Duodenal mucosa (tissue), 2 donors: ENCODE measurements around the gene PLEKHJ1.
"Not testable (repeated sequence)": the region's sequence is repeated elsewhere in the genome, so short reads cannot be mapped to it uniquely, and the experiment has no call there.

Experiments used
- H3K27ac ChIP-seq: one replicate; pipeline ENCODE4 v1.7.0; 2013; ENCODE audit warnings: low read depth, low read length
- H3K27me3 ChIP-seq, 2 donors: one replicate each; pipeline ENCODE4 v1.7.0; 2013; ENCODE audit warnings: low read length in 2 of 2, control low read depth in 1 of 2; ENCODE audit not compliant: insufficient read depth in 2 of 2, control insufficient read depth in 1 of 2
- H3K36me3 ChIP-seq, 2 donors: one replicate each; pipeline ENCODE4 v1.7.0; 2013; ENCODE audit warnings: low read length in 2 of 2, control low read depth in 1 of 2; ENCODE audit not compliant: insufficient read depth in 2 of 2, control insufficient read depth in 1 of 2
- H3K4me1 ChIP-seq, 2 donors: one replicate each; pipeline ENCODE4 v1.7.0; 2013; ENCODE audit warnings: low read length in 2 of 2, control low read depth in 1 of 2; ENCODE audit not compliant: insufficient read depth in 2 of 2, control insufficient read depth in 1 of 2
- H3K4me3 ChIP-seq, 2 donors: one replicate each; pipeline ENCODE4 v1.7.0; 2013; ENCODE audit warnings: low read length in 2 of 2, low read depth in 1 of 2
- H3K9ac ChIP-seq, 2 donors: one replicate each; pipeline ENCODE4 v1.7.0; 2013; ENCODE audit warnings: low read length in 2 of 2, low read depth in 1 of 2
- H3K9me3 ChIP-seq, 2 donors: one replicate each; pipeline ENCODE4 v1.7.0; 2013; ENCODE audit warnings: low read length in 2 of 2, control low read depth in 1 of 2; ENCODE audit not compliant: control insufficient read depth in 1 of 2

The PLEKHJ1 gene

DNA sequence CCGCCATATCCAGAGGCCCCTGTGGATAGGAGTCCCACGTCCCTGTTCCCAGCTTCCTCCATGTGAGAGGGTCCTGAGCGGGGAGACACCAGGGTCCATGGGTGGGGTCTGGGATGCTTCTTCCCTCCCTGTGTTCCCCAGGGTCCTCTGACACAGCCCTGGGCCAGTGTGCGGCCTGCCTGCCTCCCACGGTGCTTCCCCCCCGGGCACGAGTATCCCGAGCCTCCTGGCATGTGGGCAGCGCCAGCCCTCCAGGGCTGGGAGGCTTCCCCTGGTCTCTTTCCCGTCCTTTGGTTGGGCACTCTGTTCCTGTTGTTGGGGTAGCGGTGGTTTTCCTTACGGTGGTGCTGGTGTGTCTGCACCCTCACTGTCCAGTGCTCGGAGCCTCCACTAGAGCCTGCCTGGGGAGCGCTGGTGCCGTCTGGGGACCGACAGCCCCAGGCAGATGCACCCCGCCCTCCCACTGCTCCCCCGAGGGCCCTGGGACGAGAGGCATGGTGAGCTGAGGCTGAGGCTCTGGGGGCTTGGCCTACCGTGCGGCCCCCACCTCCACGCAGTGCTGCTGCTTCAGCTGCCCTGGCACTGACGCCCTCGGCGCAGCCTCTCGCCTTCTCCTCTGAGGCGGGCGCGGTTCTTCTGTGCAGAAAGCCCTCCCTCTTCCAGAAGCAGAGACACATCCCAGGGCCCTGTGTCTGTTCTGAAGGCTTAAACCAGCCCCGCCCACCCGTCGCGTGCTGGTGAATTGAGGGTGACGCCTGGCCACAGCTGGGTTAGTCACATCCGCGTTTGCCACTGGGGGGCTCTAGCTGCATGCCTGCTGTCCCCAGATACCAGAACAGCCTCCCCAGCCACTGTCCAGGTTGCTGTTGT lies 27.9 kb downstream of the PLEKHJ1 start:
- Histone ChIP-seq H3K4me1 (peaks cover 8 to 14% of the 10 kb centered on the region in 2 donors), H3K36me3 (peaks cover 24 to 73% of the 10 kb centered on the region in 2 donors), H3K9ac (no peak overlapping the region)

DNA sequence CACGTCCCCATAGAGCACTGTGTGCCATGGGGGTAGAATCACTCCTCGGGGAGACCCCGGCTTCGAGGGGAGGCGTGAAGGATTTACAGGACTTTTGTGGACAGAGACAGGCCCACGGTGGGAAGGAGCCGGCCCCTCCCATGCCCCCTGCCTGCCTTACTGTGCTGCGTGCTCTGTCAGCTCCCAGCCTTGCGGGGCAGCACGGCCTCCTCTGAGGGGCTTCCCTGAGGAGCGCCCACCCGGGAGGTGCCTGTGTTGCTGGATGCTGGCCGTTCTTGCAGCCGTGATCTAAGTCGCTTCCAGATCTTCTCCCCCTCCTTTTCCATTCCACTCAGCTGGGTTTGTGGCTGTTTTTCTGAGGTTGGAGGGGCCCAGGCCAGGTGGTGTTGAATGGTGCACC lies 29.1 kb downstream of the PLEKHJ1 start:
- H3K36me3 ChIP-seq: peaks cover 30 to 81% of the 10 kb centered on the region in 2 donors

More for the DNA sequence above, 27.9 kb downstream of the PLEKHJ1 start:
- H3K27ac ChIP-seq: no peak overlapping the region
- no peaks in the 10 kb centered on the region for H3K9me3 ChIP-seq
- H3K4me3 ChIP-seq: no peak overlapping the region
- H3K27me3 ChIP-seq: no peaks in the 10 kb centered on the region

DNA sequence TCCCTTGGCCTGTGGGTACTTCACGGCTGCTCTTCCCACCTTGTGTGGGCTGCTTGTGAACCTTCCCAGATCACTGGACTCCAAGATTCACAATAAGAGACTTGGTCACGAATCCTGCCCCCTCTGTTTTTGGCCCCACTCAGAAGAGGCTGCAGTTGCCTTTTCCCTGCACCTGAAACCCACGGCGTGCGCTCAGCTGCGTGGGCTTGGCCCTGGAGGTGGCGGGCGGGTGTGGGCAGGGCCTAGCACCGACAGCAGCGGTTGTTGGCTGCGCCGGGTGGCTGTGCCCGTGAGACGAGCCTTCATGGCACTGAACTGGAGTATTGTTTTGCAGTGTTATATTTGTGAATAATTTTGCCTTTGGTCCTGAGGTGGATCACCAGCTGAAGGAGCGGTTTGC lies 33.8 kb downstream of the PLEKHJ1 start:
- H3K27ac ChIP-seq: no peak overlapping the region
- H3K9ac ChIP-seq: no peak overlapping the region
- peaks cover 11 to 66% of the 10 kb centered on the region in 2 donors for H3K36me3 ChIP-seq
- H3K4me1 ChIP-seq: no peaks in the 10 kb centered on the region
- no peaks in the 10 kb centered on the region for H3K27me3 ChIP-seq
- H3K9me3 ChIP-seq: no peaks in the 10 kb centered on the region
- H3K4me3 ChIP-seq: no peak overlapping the region

More for the DNA sequence above, 29.1 kb downstream of the PLEKHJ1 start:
- Histone ChIP-seq H3K27me3 (no peaks in the 10 kb centered on the region), H3K4me3 (no peak overlapping the region), H3K9me3 (no peaks in the 10 kb centered on the region), H3K9ac (no peak overlapping the region), H3K27ac (no peak overlapping the region), H3K4me1 (peaks cover 5 to 9% of the 10 kb centered on the region in 2 donors)

DNA sequence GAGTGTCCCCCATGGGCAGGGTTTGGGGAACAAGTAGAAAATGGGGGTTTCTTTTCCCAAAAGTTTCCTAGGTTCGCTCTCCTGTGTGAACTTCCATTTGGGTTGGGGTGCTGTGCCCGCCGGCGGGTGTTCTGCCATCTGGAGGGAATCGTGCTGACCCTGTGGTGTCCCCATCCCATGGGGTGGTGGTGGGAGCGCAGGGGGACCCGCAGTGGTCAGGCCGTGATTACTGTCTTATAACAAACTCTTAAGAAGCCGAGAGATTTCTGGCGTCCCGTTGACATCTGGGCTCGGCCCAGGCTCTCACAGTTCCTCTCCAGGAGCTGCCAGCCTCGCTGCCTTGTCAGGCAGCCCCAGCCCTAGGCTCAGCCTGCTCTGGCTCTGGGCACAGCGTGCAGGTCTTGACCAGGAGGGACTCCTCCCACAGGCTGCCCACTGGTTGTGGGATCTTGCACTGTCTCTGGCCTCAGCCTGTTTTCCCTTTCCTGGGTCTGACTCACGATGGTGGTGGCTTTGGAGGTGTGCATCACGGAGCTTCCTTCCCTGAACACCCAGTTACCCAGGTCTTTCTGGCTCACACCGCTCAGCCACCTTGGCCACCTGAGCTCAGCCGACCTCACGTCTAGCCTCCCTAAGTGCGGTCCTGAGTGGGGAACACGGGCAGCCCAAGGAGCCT lies 34.5 kb downstream of the PLEKHJ1 start:
- Histone ChIP-seq H3K27ac (no peak overlapping the region), H3K4me1 (no peaks in the 10 kb centered on the region), H3K4me3 (no peak overlapping the region), H3K9me3 (no peaks in the 10 kb centered on the region), H3K9ac (no peak overlapping the region), H3K36me3 (peaks cover 11 to 66% of the 10 kb centered on the region in 2 donors), H3K27me3 (no peaks in the 10 kb centered on the region)

DNA sequence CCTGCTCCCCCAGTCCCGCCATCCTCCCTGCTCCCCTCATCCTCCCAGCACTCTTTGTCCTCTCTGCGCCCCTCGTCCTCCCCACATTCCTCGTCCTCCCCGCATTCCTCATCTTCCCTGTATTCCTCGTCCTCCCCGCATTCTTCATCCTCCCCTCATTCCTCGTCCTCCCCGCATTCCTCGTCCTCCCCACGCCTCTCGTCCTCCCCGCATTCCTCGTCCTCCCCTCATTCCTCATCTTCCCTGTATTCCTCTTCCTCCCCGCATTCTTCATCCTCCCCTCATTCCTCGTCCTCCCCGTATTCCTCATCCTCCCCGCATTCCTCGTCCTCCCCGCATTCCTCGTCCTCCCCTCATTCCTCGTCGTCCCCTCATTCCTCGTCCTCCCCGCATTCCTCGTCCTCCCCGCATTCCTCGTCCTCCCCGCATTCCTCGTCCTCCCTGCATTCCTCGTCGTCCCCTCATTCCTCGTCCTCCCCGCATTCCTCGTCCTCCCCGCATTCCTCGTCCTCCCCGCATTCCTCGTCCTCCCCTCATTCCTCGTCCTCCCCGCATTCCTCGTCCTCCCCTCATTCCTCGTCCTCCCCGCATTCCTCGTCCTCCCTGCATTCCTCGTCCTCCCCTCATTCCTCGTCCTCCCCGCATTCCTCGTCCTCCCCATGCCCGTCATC lies 35.4 kb downstream of the PLEKHJ1 start:
- not testable (repeated sequence) for H3K27me3 ChIP-seq, H3K27ac ChIP-seq, H3K4me1 ChIP-seq, H3K9me3 ChIP-seq, H3K4me3 ChIP-seq, H3K9ac ChIP-seq
- H3K36me3 ChIP-seq: peaks cover 15 to 69% of the 10 kb centered on the region in 2 donors

DNA sequence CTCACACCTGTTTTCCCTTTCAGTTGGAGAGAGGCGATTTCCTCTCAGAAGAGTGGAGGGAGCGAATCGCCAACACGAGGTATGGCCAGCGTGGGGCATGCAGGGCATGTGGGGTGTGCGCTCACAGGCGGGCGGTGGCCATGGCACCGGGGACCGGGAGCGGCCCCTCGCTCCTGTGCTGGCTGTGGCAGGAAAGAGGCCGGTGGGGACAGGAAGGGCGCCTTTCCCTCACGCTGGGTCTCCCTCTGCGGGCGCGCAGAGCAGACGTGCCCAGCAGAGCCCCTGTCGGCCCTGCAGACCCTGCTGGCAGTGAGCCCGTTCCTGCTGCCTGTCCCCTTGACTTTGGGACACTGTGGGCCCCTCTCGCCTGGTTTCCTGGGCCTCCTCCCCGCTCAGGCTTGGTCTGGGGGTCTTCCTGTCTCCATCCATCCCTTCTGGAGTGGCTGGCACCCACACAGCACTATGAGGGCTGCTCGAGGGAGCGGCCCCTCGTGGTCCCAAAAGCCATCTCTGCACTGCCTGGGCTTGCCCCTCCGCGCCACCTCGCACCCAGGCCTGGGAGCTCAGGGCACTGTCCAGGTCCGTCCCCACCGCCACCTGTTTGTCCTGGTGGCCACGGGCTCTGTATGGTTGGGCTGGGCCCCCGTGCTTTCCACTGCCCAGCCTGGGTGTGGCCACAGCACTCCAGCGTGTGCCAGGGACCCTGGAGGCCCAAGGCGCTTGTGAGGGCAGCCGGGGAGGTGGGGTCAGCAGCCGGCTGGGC lies 36.1 kb downstream of the PLEKHJ1 start:
- peaks cover 22 to 72% of the 10 kb centered on the region in 2 donors for H3K36me3 ChIP-seq
- H3K4me3 ChIP-seq: no peak overlapping the region
- no peaks in the 10 kb centered on the region for H3K27me3 ChIP-seq
- H3K9me3 ChIP-seq: no peaks in the 10 kb centered on the region
- no peak overlapping the region for H3K9ac ChIP-seq
- no peak overlapping the region for H3K27ac ChIP-seq
- no peaks in the 10 kb centered on the region for H3K4me1 ChIP-seq

DNA sequence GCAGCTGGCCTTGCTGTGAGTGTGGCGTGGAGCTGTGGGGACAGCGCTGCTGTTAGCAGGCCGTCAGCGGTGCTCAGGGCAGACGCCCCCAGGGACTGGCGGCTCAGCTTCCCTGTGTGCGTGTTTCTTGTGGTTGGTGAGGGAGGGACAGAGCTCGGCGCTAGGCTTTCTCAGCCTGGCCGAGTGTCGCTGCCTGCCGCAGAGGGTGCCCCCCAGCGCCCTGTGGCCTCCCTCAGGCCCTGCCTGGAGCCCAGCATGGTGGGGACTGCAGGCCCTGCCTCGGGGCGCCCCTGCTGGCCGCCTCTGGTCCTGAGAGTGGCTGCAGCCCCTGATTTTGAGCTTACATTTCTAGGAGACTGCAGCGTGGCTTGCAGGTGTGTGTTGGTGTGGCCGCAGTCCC lies 36.9 kb downstream of the PLEKHJ1 start:
- Histone ChIP-seq H3K4me1 (no peaks in the 10 kb centered on the region), H3K4me3 (no peak overlapping the region), H3K27me3 (no peaks in the 10 kb centered on the region), H3K9ac (no peak overlapping the region), H3K9me3 (no peaks in the 10 kb centered on the region), H3K36me3 (peaks cover 24 to 76% of the 10 kb centered on the region in 2 donors), H3K27ac (no peak overlapping the region)

DNA sequence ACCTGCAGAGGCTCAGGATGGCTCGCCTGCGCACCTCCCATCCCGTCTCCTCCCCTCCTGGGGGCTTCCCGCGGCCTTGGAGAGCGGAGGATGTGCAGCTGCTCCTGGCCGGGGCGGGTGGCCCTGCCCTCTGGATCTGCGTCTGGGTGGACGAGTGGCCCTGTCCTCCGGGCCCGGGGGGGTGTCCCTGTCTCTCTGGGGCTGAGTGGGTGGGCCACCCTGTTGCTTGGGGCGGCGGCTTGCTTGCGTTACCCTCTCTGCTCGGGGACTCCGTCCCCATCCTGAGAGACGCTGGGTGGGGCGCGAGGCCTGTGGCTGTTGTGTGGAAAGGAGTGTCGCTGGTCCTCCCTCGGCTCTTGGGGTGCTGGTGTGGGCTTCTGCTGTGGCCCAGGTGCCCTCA lies 37.8 kb downstream of the PLEKHJ1 start:
- no peak overlapping the region for H3K27ac ChIP-seq
- H3K36me3 ChIP-seq: peaks cover 24 to 76% of the 10 kb centered on the region in 2 donors
- H3K4me1 ChIP-seq: no peaks in the 10 kb centered on the region
- no peak overlapping the region for H3K9ac ChIP-seq
- H3K4me3 ChIP-seq: no peak overlapping the region
- no peaks in the 10 kb centered on the region for H3K9me3 ChIP-seq
- no peaks in the 10 kb centered on the region for H3K27me3 ChIP-seq

DNA sequence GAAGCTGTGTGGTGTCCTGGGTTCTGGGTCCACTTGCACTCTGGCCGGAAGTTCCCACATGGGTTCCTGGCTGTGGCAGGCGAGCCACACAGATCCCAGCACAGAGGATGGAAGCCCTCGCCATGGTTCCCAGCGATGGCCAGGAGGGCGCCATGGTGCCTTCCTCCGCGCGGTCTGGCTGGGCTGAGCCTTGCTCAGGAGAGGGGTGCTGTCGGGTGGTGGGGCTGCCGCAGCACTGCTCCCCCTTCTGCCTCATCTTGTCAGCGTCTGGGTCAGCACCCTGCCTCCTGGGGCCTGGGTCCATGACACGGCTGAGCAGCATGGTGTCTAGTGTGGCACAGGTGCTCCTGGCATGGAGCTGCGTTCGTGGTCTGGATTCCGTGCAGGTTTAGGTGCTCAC lies 38.9 kb downstream of the PLEKHJ1 start:
- H3K4me1 ChIP-seq: no peaks in the 10 kb centered on the region
- no peaks in the 10 kb centered on the region for H3K9me3 ChIP-seq
- H3K9ac ChIP-seq: no peak overlapping the region
- H3K27ac ChIP-seq: no peak overlapping the region
- H3K4me3 ChIP-seq: no peak overlapping the region
- peaks cover 18 to 76% of the 10 kb centered on the region in 2 donors for H3K36me3 ChIP-seq
- H3K27me3 ChIP-seq: no peaks in the 10 kb centered on the region
